HG02884 (cell line): ENCODE results near the gene ACO2.
"Not testable (repeated sequence)": the region's sequence is repeated elsewhere in the genome, so short reads cannot be mapped to it uniquely, and the experiment has no call there.

Experiments used
- ATAC-seq: cut with Tn5 transposase; IDR thresholded peaks from one replicate; pipeline ENCODE4 v1.9.1; 2021; ENCODE audit warnings: mild to moderate bottlenecking, moderate library complexity; ENCODE audit not compliant: unreplicated experiment

Gene ACO2

GRCh38 chr22:41561788-41562187, 92.9 kb downstream of the ACO2 start:
- no peak for ATAC-seq

- ATAC-seq = no peak
Measured at GRCh38 chr22:41562461-41562860, 93.5 kb downstream of the ACO2 start.

GRCh38 chr22:41563051-41563711, 94.3 kb downstream of the ACO2 start:
- no peak for ATAC-seq

GRCh38 chr22:41564563-41564962, 95.6 kb downstream of the ACO2 start:
- ATAC-seq = no peak

GRCh38 chr22:41565403-41566054, 96.6 kb downstream of the ACO2 start:
- ATAC-seq = no peak

GRCh38 chr22:41567512-41567768, 98.5 kb downstream of the ACO2 start:
- no peak for ATAC-seq

GRCh38 chr22:41568811-41569210, 99.9 kb downstream of the ACO2 start:
- no peak for ATAC-seq

GRCh38 chr22:41570221-41570620, 101.3 kb downstream of the ACO2 start:
- no peak for ATAC-seq

GRCh38 chr22:41571786-41572185, 102.9 kb downstream of the ACO2 start:
- ATAC-seq = no peak

GRCh38 chr22:41572305-41572704, 103.4 kb downstream of the ACO2 start:
- not testable (repeated sequence) for ATAC-seq

GRCh38 chr22:41573677-41574076, 104.8 kb downstream of the ACO2 start:
- ATAC-seq = no peak

GRCh38 chr22:41574847-41575381, 106.0 kb downstream of the ACO2 start:
- ATAC-seq = no peak

GRCh38 chr22:41575533-41575932, 106.6 kb downstream of the ACO2 start:
- ATAC-seq = no peak

- ATAC-seq = no peak
Measured at GRCh38 chr22:41576877-41577276, 108.0 kb downstream of the ACO2 start.

- no peak for ATAC-seq
Measured at GRCh38 chr22:41578114-41578513, 109.2 kb downstream of the ACO2 start.
